ENCODE measurements around the gene TBC1D8.
A peak's percentile ranks its signal among the peaks of the same experiment; 100 is the strongest.

The TBC1D8 gene

GRCh38 chr2:101082998-101083397 lies 68.2 kb downstream of the TBC1D8 start:
- no peak for DNase-seq (ENCODE audit: low read depth)
- no peaks in the 10 kb centered on the region for H3K9me3 ChIP-seq (ENCODE audit: control insufficient read depth, low read length)
- no peak overlapping the region for H3K9ac ChIP-seq (ENCODE audit: low read length)
- no peaks in the 10 kb centered on the region for H3K27me3 ChIP-seq (replicated peaks; ENCODE audit: control insufficient read depth, insufficient read depth, low read length)
- H3K4me1 ChIP-seq (ENCODE audit: control insufficient read depth, insufficient read depth, low read length) = peaks cover 11% of the 10 kb centered on the region
- H3K4me3 ChIP-seq (ENCODE audit: low read length) = no peak overlapping the region
- H3K36me3 ChIP-seq (ENCODE audit: control insufficient read depth, insufficient read depth, low read length, severe bottlenecking) = peaks cover 9% of the 10 kb centered on the region

- H3K9me3 ChIP-seq (ENCODE audit: control insufficient read depth, low read length) = no peaks in the 10 kb centered on the region
- H3K9ac ChIP-seq (ENCODE audit: low read length) = no peak overlapping the region
- H3K36me3 ChIP-seq (ENCODE audit: control insufficient read depth, insufficient read depth, low read length, severe bottlenecking) = peaks cover 9% of the 10 kb centered on the region
- H3K4me1 ChIP-seq (ENCODE audit: control insufficient read depth, insufficient read depth, low read length) = peaks cover 3% of the 10 kb centered on the region
- DNase-seq (ENCODE audit: low read depth) = no peak
- H3K4me3 ChIP-seq (ENCODE audit: low read length) = no peak overlapping the region
- H3K27me3 ChIP-seq (replicated peaks; ENCODE audit: control insufficient read depth, insufficient read depth, low read length) = no peaks in the 10 kb centered on the region
These were observed 69.7 kb downstream of the TBC1D8 start for GRCh38 chr2:101081375-101081907.

DNA sequence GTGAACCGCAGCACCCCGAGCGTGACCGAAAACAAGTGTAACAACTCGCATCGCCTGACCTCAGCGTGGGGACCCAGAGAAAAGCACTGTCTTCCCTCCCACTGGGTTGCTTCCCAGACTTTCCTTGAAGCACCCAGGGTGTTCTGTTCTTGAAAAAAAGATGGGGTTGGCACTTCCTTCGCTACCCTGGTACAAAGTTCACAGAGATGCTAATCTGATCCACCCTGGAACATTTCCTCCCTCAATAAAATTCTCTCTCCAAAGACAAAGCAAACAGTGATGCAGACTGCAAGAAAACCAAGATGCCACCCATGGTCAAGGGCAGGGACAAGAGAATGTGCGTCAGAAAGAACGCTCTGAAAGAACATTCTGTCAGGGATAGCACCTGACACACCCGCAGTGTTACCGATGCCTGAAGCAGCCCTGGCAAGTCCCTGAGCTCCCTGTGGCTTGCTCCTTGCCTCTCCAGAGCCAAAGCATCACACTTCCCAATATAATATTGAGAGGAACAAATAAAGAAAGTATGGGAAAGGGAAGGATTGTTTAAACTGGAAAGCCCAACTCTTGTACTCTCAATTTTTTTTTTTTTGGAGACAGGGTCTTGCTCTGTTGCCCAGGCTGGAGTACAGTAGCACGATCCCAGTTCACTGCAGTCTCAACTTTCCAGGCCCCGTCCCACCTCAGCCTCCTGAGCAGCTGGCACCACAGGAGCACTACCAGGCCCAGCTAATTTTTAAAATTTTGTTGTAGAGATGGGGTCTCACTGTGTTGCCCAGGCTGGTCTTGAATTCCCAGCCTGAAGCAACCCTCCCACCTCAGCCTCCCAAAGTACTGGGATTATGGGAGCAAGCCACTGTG lies 70.7 kb downstream of the TBC1D8 start:
- Histone ChIP-seq H3K9me3 (ENCODE audit: control insufficient read depth, low read length) (no peaks in the 10 kb centered on the region), H3K36me3 (ENCODE audit: control insufficient read depth, insufficient read depth, low read length, severe bottlenecking) (peaks cover 9% of the 10 kb centered on the region), H3K4me1 (ENCODE audit: control insufficient read depth, insufficient read depth, low read length) (peaks cover 7% of the 10 kb centered on the region), H3K27me3 (replicated peaks; ENCODE audit: control insufficient read depth, insufficient read depth, low read length) (no peaks in the 10 kb centered on the region), H3K4me3 (ENCODE audit: low read length) (no peak overlapping the region), H3K9ac (ENCODE audit: low read length) (no peak overlapping the region)
- no peak for DNase-seq (ENCODE audit: low read depth)

GRCh38 chr2:101076581-101076980 lies 74.6 kb downstream of the TBC1D8 start:
- no peaks in the 10 kb centered on the region for H3K27me3 ChIP-seq (replicated peaks; ENCODE audit: control insufficient read depth, insufficient read depth, low read length)

GRCh38 chr2:101064868-101065549 lies 86.2 kb downstream of the TBC1D8 start:
- Histone ChIP-seq H3K36me3 (ENCODE audit: control insufficient read depth, insufficient read depth, low read length, severe bottlenecking) (no peaks in the 10 kb centered on the region), H3K4me1 (ENCODE audit: control insufficient read depth, insufficient read depth, low read length) (peaks cover 31% of the 10 kb centered on the region), H3K27me3 (replicated peaks; ENCODE audit: control insufficient read depth, insufficient read depth, low read length) (no peaks in the 10 kb centered on the region), H3K9me3 (ENCODE audit: control insufficient read depth, low read length) (no peaks in the 10 kb centered on the region), H3K9ac (ENCODE audit: low read length) (no peak overlapping the region), H3K4me3 (ENCODE audit: low read length) (peak overlapping the region; percentile 47)
- peak; percentile 39 for DNase-seq (ENCODE audit: low read depth)

More at GRCh38 chr2:101076581-101076980, 74.6 kb downstream of the TBC1D8 start:
- no peak for DNase-seq (ENCODE audit: low read depth)
- peaks cover 5% of the 10 kb centered on the region for H3K36me3 ChIP-seq (ENCODE audit: control insufficient read depth, insufficient read depth, low read length, severe bottlenecking)
- peaks cover 8% of the 10 kb centered on the region for H3K9me3 ChIP-seq (ENCODE audit: control insufficient read depth, low read length)
- H3K9ac ChIP-seq (ENCODE audit: low read length) = no peak overlapping the region
- H3K4me3 ChIP-seq (ENCODE audit: low read length) = no peak overlapping the region
- peaks cover 7% of the 10 kb centered on the region for H3K4me1 ChIP-seq (ENCODE audit: control insufficient read depth, insufficient read depth, low read length)

DNA sequence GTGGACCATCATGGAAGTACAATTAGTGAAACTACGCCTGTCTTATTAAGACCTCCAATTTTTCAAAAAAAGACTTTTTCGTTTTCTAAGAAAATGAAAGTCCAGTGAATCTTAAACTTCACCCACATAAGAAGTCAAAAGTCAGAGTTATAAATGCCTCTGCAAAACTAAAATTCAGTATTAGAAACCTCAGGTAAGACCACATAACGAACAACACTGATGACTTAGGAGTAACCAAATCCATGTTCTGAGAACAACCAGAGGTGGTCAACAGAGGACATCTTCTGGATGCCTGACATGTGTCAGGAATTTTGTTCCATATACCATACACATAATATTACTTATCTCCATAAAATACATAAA lies 86.7 kb downstream of the TBC1D8 start:
- Histone ChIP-seq H3K4me1 (ENCODE audit: control insufficient read depth, insufficient read depth, low read length) (peaks cover 31% of the 10 kb centered on the region), H3K9ac (ENCODE audit: low read length) (peak overlapping the region; percentile 74), H3K27me3 (replicated peaks; ENCODE audit: control insufficient read depth, insufficient read depth, low read length) (no peaks in the 10 kb centered on the region), H3K36me3 (ENCODE audit: control insufficient read depth, insufficient read depth, low read length, severe bottlenecking) (no peaks in the 10 kb centered on the region), H3K9me3 (ENCODE audit: control insufficient read depth, low read length) (no peaks in the 10 kb centered on the region), H3K4me3 (ENCODE audit: low read length) (peak overlapping the region; percentile 47)
- DNase-seq (ENCODE audit: low read depth) = no peak

DNA sequence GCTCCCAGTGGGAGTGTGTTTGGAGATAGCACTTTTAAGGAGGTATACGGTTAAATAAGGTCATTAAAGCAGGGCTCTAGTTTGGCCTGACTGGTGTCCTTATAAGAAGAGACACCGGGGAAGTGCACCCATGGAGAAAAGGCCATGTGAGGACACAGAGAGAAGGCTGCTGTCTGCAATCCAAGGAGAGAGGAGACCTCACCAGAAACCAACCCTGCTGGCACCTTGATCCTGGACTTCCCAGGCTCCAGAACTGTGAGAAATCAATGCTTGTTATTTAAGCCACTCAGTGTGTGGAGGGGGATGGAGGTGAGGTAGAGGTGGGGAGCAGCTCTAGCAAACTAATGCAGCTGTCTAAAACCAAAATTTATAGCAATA lies 87.1 kb downstream of the TBC1D8 start:
- DNase-seq (ENCODE audit: low read depth) = no peak
- H3K9me3 ChIP-seq (ENCODE audit: control insufficient read depth, low read length) = no peaks in the 10 kb centered on the region
- no peaks in the 10 kb centered on the region for H3K36me3 ChIP-seq (ENCODE audit: control insufficient read depth, insufficient read depth, low read length, severe bottlenecking)
- H3K4me1 ChIP-seq (ENCODE audit: control insufficient read depth, insufficient read depth, low read length) = peaks cover 31% of the 10 kb centered on the region
- H3K27me3 ChIP-seq (replicated peaks; ENCODE audit: control insufficient read depth, insufficient read depth, low read length) = no peaks in the 10 kb centered on the region
- H3K9ac ChIP-seq (ENCODE audit: low read length) = peak overlapping the region; percentile 74
- peak overlapping the region; percentile 47 for H3K4me3 ChIP-seq (ENCODE audit: low read length)

DNA sequence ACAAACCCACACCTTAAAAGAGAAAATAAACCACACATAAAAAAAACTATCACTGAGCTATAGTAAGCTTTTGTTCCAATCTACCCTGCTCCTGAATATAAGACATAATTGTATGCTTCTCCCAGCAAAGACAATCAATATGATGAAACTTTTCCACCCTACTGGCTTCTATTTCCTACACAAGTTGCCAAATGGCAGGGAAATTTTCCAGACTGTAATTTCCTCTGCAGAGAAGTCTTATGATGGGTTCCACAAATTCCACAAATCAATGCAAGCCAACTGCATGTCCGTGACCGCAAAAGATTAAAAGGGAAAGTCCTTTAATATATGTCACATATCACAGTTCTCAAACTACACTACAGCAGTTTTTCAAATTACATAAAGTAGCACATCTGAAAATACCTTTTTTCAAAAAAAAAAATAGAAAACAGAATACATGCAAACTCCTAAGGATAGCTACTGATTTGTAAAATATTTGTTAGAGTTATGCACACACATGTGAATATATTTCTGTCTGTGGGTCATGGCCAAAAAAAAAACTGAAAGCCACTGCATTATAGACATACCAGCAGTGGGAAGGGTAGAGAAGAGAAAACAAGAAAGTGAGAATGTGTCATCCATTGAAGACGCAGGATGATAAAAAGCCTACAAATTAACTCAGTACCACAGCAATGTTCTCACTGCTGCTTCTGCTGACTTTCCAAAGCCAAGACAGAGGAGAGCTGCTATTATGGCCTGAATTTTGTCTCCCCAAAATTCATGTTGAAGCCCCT lies 87.6 kb downstream of the TBC1D8 start:
- Histone ChIP-seq H3K27me3 (replicated peaks; ENCODE audit: control insufficient read depth, insufficient read depth, low read length) (no peaks in the 10 kb centered on the region), H3K9me3 (ENCODE audit: control insufficient read depth, low read length) (no peaks in the 10 kb centered on the region), H3K36me3 (ENCODE audit: control insufficient read depth, insufficient read depth, low read length, severe bottlenecking) (peaks cover 1% of the 10 kb centered on the region), H3K9ac (ENCODE audit: low read length) (peak overlapping the region; percentile 74), H3K4me3 (ENCODE audit: low read length) (peak overlapping the region; percentile 47), H3K4me1 (ENCODE audit: control insufficient read depth, insufficient read depth, low read length) (peaks cover 31% of the 10 kb centered on the region)
- peak; percentile 72 for DNase-seq (ENCODE audit: low read depth)

DNA sequence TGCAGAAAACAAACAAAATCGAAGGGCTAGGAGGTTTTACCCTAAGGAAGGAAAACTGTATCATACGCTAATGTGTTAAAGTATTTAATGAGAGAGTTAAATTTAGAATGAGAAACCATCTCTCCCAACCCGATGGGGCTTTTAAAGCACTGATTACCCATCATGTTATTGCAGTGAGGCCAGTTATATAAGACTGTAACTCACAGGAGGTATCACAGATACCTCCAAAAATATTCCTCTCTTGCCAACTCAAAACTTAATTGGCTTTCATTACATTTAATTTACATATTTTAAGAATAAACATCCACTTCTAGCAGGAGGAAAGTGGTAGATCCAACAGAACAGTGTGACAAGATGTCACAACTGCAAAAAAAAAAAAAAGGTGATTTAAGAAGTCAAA lies 92.8 kb downstream of the TBC1D8 start:
- no peaks in the 10 kb centered on the region for H3K27me3 ChIP-seq (replicated peaks; ENCODE audit: control insufficient read depth, insufficient read depth, low read length)
- DNase-seq (ENCODE audit: low read depth) = no peak
- no peaks in the 10 kb centered on the region for H3K9me3 ChIP-seq (ENCODE audit: control insufficient read depth, low read length)
- H3K36me3 ChIP-seq (ENCODE audit: control insufficient read depth, insufficient read depth, low read length, severe bottlenecking) = peaks cover 32% of the 10 kb centered on the region
- H3K4me3 ChIP-seq (ENCODE audit: low read length) = no peak overlapping the region
- H3K4me1 ChIP-seq (ENCODE audit: control insufficient read depth, insufficient read depth, low read length) = peaks cover 10% of the 10 kb centered on the region
- H3K9ac ChIP-seq (ENCODE audit: low read length) = no peak overlapping the region

- DNase-seq (ENCODE audit: low read depth) = no peak
- Histone ChIP-seq H3K4me3 (ENCODE audit: low read length) (no peak overlapping the region), H3K9ac (ENCODE audit: low read length) (no peak overlapping the region), H3K27me3 (replicated peaks; ENCODE audit: control insufficient read depth, insufficient read depth, low read length) (no peaks in the 10 kb centered on the region), H3K4me1 (ENCODE audit: control insufficient read depth, insufficient read depth, low read length) (peaks cover 2% of the 10 kb centered on the region), H3K9me3 (ENCODE audit: control insufficient read depth, low read length) (no peaks in the 10 kb centered on the region), H3K36me3 (ENCODE audit: control insufficient read depth, insufficient read depth, low read length, severe bottlenecking) (peaks cover 40% of the 10 kb centered on the region)
These were observed 93.9 kb downstream of the TBC1D8 start for GRCh38 chr2:101057051-101057933.
